ENCODE measurements around the gene GRIP2.

GRIP2 gene

GRCh38 chr3:14483286-14483685, 56.9 kb downstream of the GRIP2 start:
- DNase-seq (ENCODE audit: low read depth) = no peak

DNA sequence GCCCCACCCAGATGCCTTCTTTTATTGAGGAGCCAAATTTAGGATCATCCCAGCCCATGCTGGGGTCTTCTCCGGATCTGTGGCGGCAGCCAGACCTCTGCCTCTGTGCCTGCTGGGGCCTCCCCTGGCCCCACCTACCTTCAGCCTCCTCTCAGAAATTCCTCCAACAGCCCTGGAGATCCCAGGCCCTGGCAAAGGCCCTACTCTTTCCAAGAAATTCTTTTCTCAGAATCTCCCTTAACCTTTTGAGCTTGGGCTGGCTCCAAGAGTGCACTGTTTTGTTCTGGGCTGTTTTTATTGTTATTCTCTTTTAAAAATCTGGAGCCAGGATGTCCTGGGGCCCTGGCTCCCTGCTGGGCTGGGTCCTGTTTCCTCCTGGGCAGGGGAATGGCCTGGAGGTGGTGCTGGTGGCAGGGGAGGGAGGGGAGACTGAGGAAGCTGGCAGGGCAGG, 57.8 kb downstream of the GRIP2 start:
- DNase-seq (ENCODE audit: low read depth) = no peak

- DNase-seq (ENCODE audit: low read depth) = no peak
Measured at GRCh38 chr3:14481646-14482036, 58.5 kb downstream of the GRIP2 start.

- DNase-seq (ENCODE audit: low read depth) = no peak
Measured at GRCh38 chr3:14481018-14481645, 59.0 kb downstream of the GRIP2 start.

DNA sequence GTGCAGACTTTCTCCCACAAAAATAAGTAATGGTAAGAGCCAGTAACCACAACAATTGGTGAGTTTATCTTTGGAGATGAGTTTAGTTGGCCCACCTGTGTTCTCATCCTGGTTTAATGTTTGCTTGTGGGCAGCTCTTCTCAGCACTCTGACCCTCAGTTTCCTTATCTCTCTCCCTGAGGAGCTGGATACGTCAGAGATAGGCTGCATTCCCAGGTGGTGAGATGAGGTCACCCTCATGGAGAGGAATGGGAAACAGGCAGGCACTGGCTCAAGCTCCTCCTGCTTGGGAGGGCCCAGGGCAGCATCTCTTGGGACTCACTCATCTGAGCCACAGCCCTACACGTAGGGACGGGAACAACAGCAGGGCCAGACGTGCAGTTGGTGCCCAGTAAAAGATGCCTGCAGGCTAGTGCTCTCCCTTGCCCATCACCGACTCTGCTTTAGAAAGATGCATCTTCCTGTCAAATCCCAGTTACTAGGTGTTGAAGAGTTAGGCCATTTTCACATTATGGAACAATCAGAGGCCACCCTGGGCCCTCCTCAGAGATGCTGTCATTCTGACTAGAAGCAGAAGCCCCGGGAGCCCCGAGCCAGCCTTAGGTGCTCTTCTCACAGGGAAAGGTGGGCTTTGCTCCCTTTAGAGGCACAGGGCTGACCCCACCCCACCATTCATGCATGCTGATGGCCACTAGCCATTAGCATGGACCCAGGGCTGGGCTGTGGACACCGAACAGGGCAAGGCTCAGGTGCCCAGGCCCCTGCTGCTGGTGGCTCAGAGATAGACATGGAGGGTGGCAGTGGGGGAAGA, 59.7 kb downstream of the GRIP2 start:
- DNase-seq (ENCODE audit: low read depth) = peak; percentile 78

GRCh38 chr3:14479591-14479990, 60.6 kb downstream of the GRIP2 start:
- DNase-seq (ENCODE audit: low read depth) = no peak

- no peak for DNase-seq (ENCODE audit: low read depth)
Measured at GRCh38 chr3:14478956-14479550, 61.1 kb downstream of the GRIP2 start.

GRCh38 chr3:14477311-14477935, 62.7 kb downstream of the GRIP2 start:
- DNase-seq (ENCODE audit: low read depth) = no peak

- DNase-seq (ENCODE audit: low read depth) = no peak
Measured at GRCh38 chr3:14476583-14477265, 63.4 kb downstream of the GRIP2 start.

GRCh38 chr3:14475621-14476020, 64.5 kb downstream of the GRIP2 start:
- DNase-seq (ENCODE audit: low read depth) = peak; percentile 47

DNA sequence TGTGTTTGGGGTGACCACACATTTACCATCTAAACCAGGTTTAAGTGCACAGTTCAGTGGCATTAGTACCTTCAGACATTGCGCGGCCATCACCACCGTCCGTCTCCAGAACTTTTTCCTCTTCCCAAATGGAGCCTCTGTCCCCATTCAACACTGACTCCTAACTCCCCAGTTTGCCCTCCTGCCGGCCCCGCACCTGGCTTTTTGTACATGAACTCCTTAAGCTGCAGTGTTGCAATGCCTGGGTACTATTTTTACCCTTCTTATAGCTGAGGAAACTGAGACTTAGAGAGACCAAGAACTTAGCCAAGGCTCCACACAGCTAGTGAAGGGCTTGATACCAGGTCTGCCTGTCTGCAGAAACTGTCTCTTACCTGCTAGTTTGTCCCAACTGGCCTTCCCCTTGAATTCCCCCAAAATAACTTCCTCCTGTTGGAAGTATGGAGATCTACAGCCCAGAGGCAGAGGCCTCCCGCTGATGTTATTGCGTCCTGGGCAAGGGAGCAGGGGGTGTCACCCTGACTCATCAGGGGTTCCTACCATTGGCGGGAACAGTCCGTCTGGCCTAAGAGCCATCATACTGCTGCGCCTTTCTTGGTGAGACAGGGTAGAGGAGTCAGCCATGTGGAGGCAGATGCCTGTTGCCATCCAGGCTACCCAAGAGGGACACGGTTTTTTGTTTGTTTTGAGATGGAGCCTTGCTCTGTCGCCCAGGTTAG, 65.6 kb downstream of the GRIP2 start:
- peak; percentile 39 for DNase-seq (ENCODE audit: low read depth)

GRCh38 chr3:14473411-14473891, 66.7 kb downstream of the GRIP2 start:
- peak; percentile 41 for DNase-seq (ENCODE audit: low read depth)

- DNase-seq (ENCODE audit: low read depth) = peak; percentile 94
Measured at GRCh38 chr3:14472471-14473351, 67.4 kb downstream of the GRIP2 start.

DNA sequence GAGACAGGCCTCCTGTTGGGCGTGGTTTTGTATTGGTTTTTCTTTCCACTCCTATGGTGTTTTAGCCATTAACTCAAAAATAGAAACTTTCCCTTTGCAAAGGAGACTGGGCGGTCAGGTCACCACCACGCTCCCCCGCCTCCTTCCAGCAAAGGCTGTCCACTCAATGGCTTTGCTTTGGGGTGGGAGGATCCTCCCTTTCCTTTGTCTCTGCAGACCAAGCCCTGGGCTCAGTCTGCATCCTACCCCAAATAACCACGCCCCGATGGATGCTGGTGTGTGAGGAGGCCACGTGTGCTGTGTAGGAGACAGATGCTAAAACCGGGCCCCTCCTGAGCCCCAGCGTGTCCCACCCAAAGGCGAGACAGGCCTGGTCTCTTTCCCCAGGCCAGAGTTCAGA, 68.5 kb downstream of the GRIP2 start:
- no peak for DNase-seq (ENCODE audit: low read depth)

DNA sequence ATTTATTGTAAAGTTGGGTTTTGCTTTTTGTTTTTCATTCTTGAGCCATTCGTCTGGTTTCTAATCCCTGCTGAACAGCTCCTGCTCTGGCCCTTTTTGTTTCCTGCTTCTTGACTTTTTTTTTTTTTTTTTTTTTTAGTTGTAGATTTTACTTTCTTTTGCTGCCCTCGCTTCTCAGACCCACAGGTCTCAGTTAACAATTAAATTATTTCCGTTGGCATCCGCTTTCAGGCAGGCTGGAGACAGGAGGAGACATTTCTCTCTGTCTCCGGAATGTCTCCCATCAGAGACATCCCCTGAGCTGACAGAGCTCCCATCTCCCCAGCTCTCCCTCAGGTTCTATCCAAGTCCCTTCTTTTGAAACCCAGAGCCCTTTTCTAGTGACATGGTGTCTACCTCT, 69.1 kb downstream of the GRIP2 start:
- no peak for DNase-seq (ENCODE audit: low read depth)

DNA sequence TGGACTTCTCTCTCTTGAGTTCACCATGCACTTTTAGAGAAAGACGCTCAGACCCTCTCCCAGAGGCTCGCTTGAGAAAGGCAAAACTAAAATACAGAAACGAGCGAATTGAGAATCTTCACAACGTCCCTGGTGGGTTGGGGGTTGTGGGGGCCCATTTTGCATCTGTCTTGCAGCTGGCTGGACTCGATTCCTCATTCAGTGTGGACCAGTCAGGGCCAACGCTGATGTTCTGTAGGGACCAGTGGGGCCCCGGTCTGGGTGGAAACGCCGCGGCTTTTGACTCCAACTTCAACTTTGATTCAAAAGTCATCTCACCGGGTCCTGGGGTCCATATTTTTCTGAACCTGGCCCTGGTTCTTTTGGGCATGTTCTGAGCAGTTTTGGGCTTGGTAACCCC, 69.7 kb downstream of the GRIP2 start:
- no peak for DNase-seq (ENCODE audit: low read depth)

DNA sequence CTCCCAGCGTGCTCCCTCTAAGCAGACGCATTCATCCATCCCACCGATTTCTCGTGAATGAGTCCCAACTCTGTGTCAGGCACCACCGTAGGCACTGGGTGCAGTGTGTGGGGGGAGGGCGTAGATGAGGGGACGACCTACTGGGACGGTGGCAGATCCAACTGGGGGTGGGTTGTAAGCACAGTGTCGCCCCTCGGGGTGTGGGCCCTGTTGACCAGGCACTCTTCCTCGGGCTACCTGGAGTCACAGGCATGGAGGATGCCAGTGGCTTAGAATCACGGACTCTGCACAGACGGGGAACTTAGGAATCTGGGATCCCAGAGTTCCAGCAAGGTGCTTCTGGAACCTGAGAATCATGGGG, 71.5 kb downstream of the GRIP2 start:
- DNase-seq (ENCODE audit: low read depth) = no peak

- DNase-seq (ENCODE audit: low read depth) = no peak
Measured at GRCh38 chr3:14467814-14468620, 72.1 kb downstream of the GRIP2 start.

DNA sequence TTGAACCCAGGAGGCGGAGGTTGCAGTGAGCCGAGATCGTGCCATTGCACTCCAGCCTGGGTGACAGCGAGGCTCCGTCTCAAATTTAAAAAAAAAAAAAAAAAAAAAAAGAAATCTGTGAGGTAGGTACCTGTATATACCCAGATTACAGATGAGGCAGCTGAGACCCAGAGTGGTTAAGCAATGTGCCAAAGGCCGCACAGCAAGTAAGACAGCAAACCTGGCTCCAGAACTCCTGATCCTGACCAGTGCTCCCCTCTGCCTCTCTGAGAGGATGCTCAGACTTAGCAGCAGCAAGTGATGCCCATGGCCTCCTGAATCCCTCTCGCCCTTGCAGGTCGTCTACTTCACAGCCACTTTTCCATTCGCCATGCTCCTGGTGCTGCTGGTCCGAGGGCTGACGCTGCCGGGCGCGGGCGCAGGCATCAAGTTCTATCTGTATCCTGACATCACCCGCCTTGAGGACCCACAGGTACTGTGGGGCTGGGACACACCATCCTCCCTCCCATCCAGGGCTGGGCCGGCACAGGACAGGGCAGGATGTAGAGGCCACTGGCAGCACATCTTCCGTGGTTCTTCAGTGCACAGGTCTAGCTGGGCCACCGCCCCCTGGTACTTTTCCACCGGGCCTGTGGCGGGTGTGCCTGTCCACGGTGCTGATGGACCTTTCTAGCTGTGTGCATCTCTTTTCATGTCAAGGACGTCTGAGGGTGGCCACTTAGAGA, 73.8 kb downstream of the GRIP2 start:
- no peak for DNase-seq (ENCODE audit: low read depth)

All from iris pigment epithelial cell (primary cell).